HG03432 (cell line): ENCODE data around the gene RASAL2.
"Not testable (repeated sequence)": the region's sequence is repeated elsewhere in the genome, so short reads cannot be mapped to it uniquely, and the experiment has no call there.

Experiments
- ATAC-seq: cut with Tn5 transposase; IDR thresholded peaks from one replicate; pipeline ENCODE4 v1.9.1; 2021; ENCODE audit warnings: mild to moderate bottlenecking, moderate library complexity; ENCODE audit not compliant: unreplicated experiment

Gene RASAL2

DNA sequence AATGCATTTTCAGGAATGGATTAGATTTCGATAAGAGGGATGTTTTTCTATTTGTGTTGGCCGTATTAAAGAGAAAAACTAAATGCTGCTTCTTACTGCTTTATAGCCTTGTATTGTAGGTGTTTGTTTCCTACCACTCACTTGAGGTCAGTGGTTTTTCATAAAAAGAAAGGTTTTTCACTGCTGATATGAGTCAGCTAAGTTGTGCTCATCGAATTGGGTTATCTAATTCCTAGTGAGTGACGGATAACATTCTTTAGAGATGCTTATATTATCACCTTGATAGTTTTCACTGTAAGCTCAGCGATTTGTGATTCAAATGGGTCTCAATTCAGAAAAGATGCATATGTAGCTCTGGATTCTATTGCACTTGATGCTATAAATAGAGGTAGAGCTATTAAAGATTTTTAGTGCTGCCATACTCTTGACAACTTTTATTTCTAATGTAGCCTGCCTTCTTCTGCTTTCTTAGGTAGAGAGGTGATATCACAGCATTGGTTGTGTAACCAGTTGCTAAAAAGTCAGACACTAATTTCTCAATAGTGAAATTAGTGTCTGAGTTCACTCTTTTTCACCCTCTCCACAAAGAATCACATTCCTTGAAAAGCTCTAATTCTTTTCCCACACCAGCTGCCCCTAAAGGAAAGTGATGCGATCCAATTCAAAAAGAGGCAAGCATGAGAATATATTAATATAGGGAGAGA is 180.0 kb downstream of the RASAL2 start:
- peak; percentile 77 for ATAC-seq

DNA sequence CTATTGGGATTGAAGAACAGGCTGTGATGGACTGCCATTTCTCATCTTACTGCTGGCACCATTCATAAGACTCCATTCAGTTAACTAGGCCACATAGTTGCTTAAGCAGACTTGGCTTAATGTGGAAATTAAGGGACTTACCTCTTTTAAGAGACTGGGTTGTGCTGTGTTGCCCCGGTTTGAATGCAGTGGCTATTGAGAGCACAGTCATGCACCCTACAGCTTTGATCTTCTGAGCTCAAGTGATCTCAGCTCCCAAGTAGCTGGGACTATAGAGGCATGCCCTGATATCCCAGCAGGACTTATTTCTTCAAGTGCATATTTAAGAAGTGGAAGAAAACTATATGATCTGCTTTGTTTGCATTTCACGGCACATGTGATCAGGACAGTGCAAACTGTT is 181.1 kb downstream of the RASAL2 start:
- no peak for ATAC-seq

DNA sequence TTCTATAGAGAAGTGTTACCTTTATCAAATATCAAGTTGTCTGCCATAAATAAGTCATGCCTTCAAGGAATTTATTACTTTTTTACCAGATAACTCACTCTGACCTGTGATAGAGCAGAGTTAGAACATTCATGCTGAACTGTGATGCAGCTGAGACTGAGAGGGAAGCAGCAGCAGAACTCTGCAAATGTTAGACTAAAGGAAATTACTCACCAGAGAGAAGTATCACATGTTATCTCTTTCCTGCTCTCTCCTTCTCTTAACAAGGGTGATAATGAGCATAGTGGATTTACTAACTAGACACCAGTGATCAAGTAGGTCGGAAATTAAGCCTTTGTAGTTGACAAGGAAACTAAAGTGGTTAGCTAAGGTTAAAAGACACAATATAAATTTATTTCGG is 181.6 kb downstream of the RASAL2 start:
- ATAC-seq: no peak

DNA sequence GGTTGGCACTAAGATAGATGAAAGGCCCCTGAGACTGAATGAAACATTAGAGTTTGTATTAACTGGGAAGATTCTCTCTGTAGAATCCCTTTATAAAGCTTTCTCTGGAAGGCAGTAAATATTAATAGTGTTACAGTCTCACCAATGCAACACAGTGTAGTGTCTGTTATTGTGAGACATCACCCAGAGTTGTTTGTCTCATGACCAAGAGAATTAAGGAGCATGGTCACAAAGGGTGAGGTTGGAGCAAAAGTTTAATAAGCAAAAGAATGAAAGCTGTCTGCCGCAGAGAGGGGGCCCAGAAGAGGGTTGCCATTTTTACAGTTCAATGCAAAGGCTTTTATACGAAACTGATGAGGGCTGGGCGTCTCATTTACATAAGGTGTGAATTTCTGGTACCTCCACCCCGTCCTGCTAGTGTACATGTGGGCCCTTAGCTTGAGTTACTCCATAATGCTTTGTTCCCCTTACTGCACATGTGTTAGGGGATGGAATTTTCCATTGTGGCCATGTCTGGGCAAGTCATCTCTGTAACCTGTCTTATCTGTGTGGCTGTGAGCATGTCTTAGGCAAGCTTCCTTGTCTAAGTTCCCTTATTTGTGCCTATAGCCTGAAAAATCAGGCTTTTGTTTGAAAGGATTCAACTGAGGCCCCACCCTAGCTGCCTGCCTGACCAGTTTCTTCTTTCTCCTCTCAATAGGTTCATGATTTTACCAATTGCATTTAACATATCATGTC is 184.1 kb downstream of the RASAL2 start:
- ATAC-seq: no peak

DNA sequence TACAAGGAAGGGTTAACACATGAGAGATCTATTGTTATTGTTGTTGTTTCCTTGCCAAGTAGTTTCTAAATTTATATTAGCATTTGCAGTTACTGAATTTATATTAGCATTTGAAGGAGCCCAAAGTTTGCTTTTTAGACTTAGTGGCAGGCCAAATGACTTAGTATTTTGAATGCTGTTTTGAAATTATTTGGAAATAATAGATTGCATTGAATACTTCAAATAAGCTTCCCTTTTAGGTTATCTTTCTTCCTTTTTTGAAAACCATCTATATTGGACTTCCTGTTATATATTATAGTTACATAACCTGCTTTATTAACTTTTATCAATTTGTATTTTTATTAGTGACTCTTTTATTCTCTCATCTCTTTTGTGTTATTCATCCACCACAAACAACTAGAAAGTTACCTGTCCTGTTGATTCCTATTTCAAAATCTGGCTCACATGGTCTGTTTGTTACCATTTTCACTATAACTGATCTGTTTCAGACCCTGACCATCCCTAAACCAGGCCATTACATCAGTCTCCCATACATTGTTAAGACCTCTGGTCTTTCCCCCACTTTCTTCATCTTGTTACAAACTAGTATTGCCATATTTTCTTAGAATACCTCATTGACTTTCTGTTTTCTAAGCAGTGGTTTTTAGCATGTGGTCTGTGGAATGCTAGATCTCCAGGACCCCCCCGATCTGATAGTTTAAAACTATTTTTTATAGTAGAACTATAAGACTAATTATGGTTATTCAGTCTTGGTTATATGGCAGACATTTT is 185.2 kb downstream of the RASAL2 start:
- no peak for ATAC-seq

DNA sequence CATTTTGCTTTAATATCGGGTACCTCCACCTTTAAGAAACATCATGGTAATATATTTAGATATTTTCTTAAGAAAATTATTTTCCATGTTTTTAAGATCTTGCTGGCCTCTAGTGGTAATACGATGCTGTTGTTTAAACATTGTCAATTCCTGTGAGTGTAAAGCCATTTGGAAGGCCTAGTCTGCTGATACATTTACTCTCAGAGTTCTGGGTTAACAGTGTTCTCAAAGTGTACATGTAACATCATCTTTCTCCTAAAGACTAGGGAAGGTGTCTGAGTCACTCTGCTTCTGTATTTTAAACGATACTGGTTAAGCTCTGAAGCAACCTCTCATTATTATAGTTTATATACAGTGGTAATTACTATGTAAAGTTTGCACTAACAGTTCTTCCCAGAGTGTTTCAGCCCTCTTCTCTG is 189.1 kb downstream of the RASAL2 start:
- ATAC-seq: no peak

DNA sequence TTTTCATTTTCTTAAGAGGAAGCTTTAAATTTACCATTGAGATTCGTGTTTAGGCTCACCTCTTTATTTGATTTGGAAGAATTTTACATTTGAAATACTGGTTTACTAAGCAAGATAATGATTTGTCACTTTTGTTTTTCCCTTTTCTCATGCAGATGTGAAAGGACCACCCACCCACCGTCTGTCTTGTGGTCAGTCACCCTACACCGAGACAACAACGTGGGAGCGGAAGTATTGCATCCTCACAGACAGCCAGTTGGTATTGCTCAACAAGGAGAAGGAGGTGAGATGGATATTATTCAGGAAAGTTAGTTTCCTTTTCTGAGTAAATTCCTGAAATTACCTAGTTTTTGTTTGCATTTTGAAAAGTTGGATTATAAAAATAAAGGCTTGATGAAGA is 189.5 kb downstream of the RASAL2 start:
- no peak for ATAC-seq

DNA sequence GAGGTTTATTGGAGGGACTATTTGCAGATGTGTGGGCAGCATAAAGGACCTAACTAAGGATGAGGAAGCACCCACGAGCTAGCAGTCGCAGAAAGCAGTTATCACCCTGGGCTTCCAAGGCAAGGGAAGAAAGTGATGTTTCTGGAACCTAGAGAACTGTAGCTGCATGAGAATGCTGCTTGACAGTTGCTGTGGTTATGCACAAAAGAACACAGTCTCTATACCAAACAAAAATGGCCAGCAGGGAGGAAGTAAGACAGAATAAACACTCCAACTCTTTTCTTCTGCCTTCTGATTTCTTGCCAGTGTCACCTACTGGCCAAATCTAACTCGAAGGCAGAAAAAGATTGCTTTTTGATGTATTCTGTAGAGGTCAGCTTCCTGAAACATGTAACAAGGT is 190.2 kb downstream of the RASAL2 start:
- ATAC-seq: no peak

DNA sequence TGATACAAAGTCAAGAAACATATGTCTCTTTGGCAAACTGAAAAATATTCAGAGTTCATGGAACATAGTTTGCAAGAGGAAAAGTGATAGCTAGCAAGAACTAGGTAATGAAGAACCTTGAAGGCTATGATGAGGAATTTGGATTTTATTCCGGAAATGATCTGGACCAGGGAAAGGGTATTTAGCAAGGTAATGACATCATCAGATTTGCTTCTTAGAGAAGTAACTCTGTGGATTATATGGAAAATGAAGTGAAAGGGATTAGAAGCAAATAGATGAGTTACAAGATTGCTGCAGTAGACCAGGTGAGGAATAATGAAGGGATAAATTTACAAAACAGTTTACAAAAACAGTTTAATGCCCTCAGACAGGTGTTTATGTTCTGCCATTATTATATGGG is 197.3 kb downstream of the RASAL2 start:
- ATAC-seq: no peak

DNA sequence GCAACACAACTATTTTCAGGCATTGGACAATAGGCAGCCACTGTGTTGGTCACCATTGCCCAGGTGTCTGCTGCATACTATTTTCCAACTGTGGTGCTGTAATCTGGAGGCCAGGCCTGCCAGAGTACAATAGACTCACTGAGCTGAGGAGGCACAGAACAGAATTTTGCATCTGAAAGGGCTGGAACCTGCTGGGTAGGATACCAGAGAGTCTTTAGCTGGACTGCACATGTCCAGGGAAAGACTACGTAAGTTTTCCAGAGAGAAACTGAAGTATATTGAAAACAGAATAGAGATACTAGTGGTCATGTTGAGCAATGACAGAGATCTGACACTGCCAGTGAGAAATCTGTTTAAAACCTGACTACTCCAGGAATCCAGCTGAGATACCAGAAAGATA is 200.8 kb downstream of the RASAL2 start:
- ATAC-seq: no peak

DNA sequence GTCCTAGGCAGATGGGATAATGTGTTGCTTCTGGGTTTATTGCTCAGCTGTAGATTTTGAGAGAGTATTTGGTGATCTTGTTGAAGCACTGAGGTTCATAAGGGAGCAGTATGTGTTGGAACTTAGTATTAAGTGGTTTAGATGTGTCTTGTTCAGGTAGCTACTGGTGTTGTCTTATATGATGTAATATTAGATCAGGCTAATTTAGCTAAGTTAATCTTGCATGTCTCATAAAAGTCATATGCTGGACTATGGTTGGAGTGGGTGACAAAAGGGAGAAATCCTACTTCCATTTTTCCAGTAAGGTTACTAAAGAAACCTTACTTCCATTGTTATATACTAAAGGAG is 206.4 kb downstream of the RASAL2 start:
- no peak for ATAC-seq

DNA sequence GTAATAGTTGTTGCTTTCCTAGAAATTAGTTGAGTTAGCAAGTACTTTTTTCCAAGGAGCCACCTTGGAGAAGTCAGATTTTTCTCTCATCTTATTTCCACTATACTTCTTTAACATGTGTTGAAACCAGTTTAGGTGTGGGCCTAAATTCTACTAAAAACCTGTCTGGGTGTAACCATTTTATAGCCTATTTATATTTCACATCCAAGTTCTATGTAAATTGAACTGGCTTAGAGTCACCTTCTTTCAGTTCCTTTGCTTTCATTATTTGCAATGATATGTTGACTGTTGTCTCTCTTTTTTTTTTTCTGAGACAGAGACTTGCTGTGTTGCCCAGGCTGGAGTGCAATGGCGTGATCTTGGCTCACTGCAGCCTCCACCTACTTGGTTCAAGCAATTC is 207.2 kb downstream of the RASAL2 start:
- no peak for ATAC-seq

DNA sequence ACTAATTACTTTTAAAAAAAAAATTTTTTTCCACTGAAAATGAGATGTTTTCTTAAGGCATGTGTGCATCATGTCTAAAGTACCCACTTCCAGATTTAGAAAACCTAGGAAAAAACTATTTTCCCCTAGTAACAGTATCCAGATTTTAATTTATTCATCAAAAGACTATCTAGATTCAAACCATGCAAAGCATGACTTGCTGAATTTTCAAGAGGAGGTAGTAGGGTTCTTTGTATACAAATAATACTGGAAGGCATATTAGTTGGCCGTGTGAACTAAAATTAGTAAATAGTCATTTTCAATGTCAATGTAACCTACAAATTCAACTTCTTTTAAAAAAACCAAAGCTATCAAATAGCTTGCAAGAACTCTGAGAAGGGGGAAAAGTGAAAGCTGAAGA is 213.4 kb downstream of the RASAL2 start:
- no peak for ATAC-seq

DNA sequence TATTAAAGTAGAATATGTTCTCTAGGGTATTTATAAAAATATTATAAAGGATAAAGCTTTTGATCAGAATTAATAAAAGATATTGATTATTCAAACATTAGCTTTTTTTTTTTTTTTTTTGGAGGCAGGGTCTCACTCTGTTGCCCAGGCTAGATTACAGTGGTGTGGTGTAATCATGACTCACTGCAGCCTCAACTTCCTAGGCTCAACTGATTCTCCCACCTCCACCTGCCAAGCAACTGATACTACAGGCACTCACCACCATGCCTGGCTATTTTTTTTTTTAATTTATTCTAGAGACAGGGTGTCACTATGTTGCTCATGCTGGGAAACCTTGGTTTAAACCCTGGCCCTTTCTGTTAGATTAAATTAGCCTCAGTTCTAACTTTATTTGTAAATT is 214.5 kb downstream of the RASAL2 start:
- ATAC-seq: no peak

DNA sequence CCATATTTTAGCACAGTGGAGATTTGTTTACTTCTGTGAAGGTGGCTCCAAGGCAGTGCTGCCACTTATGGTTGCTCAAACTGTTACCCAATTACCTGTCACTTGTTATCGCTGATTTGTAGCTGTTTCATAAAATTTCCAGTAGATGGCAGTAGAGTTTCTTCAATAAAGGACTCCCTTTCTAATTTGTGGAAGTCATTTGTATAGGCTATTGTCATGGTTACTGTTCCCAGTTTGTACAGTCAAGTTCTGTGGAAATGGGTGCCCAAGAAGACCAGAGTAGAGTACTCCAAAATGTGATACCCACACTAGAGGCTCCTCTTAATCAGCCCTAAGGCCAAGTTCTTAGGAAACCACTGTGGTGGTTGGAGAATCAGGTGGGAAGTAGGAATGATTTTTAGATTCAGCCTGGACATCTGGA is 216.8 kb downstream of the RASAL2 start:
- peak; percentile 82 for ATAC-seq

DNA sequence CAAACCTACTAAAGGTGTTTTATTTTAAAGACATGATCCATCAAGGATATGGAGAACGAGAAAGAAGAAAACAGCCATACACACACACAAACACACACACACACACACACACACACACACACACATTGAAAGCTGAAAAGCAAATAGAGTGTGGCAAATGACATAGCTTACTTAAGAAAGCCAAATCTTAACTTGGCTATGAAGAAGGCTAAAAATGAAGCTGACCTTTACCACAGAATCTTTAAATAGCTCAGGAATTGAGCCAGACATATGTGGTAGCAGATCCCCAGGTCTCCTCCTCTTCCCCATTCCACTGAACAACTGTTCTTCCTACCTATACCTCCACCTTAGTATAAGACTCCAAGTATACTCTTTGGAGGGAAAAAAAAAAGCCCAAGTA is 217.3 kb downstream of the RASAL2 start:
- no peak for ATAC-seq

DNA sequence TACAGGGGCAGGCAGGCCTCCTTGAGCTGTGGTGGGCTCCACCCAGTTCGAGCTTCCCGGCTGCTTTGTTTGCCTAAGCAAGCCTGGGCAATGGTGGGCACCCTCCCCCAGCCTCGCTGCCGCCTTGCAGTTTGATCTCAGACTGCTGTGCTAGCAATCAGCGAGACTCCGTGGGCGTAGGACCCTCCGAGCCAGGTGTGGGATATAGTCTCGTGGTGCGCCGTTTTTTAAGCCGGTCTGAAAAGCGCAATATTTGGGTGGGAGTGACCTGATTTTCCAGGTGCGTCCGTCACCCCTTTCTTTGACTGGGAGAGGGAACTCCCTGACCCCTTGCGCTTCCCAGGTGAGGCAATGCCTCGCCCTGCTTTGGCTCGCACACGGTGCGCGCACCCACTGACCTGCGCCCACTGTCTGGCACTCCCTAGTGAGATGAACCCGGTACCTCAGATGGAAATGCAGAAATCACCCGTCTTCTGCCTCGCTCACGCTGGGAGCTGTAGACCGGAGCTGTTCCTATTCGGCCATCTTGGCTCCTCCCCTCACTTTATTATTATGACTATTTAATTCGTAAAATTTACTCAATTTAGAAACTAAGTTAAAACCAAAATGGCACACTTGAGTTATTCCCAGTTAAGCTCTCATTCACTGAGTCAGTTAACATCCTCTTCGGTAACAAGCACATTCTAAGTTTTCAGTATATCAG is 226.5 kb downstream of the RASAL2 start:
- ATAC-seq: not testable (repeated sequence)

DNA sequence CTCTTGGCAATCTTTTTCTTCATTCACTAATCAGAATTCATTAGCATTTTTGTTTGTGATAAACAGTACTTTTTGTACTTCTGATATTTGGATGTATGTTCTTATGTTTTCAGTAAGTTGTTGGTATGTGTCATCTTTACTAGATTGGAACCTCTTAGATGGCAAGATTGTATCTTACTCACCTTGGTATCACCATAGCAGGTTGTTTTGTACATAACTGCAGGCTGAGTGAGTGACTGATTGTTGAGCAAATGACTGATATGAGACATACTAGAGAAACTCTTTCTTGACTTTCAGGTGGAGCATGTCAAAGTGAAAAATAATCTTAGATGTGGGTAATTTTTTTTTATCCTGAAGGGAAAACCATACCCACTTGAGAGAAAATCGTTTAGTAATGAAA is 229.2 kb downstream of the RASAL2 start:
- no peak for ATAC-seq

DNA sequence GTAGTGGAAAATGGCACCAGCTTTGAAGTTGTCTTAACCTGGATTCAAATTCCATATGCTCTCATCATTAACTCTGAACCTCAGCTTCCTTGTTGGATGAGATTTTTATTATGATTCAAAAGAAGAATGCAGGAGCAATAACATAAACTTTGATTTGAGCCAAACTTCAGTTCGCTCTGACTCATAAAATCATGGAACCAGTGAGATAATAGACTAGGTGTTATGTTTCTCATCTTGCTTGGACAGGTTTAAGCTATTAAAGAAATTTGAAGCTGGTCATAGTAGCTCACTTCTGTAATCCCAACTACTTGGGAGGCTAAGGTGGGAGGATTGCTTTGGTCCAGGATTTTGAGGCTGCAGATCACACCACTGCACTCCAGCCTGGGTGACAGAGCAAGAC is 230.1 kb downstream of the RASAL2 start:
- ATAC-seq: no peak

DNA sequence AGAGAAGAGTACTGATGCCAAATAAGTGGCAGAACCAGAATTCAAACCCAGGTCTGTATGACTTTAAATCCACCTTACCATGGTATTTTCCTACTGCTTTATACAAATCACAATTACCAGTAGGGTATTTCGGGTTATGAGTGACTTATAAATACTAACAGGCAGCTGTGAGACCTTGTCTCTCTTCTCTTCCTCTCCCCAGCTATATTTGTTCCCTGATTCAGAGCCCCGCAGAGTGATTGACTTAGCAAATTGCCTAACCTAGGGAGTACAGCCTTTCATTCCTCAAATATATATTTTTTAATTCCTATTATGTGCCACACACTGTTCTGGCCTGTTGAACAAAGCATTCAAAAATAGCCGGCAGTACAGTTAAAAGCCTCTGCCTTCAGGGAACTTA is 234.8 kb downstream of the RASAL2 start:
- no peak for ATAC-seq

DNA sequence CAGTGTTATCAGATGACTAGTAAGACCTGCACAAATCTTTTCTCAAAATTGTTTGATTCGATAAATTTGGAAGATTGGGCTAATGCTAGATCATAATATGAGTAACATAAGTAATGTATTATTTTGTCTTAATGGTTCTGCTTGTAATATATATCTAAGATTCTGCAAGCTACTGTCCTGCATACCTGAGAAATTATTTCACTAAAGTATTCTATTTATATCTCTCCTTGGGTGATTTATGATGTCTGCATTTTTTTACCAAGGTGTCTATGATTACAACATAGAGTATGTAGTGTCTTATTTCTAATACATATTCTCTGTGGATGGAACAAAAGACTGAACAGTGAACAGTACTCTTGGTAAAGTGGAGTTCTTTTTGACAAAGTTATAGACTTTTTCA is 236.2 kb downstream of the RASAL2 start:
- ATAC-seq: no peak
